HG03521 (cell line): ENCODE data around the gene WWC2.
A peak's percentile ranks its signal among the peaks of the same experiment; 100 is the strongest.

ENCODE experiments used
- ATAC-seq: cut with Tn5 transposase; IDR thresholded peaks from one replicate; pipeline ENCODE4 v1.9.1; 2021; ENCODE audit warnings: mild to moderate bottlenecking, moderate library complexity; ENCODE audit not compliant: unreplicated experiment

The WWC2 gene

DNA sequence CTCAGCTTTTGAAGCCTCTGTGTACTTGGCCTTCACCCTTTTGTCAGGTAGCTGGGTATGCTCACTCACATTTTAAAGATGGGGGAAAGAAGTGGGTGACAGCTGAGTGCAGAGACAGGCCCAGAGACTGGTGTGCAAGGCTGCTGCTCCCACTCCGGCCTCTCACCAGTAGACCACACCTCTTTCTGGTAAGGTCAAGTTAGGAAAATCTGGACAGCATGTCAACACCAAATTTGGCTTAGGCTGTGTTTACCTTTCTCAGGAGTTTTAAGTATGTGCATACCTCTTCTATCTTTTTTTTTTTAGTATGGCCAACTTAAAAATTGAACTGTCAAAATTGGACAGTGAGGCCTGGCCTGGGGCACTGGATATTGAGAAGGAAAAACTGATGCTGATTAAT lies 154.4 kb downstream of the WWC2 start:
- no peak for ATAC-seq

DNA sequence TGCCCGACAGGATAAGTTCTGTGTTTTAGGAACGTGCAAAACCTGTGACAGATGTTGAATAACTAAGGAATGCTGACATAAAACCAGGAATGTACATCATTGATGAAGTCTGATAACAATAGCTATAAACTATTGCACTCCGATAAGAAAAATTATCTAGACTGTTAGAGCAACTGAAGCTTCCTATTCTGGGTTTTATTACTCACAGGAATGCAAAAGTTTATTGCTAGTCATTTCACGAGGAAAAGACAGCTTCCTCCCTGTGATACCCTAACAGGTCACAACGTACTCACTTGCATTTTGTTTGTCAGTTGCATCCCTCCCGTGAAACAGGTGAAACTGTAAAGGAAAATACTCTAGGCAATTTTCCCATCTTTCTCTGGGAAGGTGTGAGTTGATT lies 155.1 kb downstream of the WWC2 start:
- no peak for ATAC-seq

- ATAC-seq, result no peak
Observed at GRCh38 chr4:183255487-183255886, 156.4 kb downstream of the WWC2 start.

DNA sequence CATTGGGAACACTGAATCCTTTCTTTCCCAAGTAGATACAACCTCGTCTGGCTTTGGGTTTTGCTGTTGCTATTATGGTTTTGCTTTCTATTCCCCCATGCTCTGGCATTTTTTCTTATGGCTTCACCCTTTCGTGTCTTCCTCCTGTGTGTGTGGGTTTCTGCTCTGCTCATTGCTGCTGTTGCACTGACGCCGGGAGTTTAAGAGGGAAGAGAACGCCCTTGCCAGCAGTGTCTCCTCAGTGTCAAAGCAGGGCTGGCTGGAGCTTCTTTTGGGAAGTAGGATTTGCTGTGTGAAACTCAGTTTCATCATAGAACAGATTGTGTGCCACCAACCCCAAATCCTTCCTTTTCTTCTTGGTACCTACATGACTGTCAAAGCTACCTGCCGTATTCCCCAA lies 157.3 kb downstream of the WWC2 start:
- no peak for ATAC-seq

- ATAC-seq, result peak; percentile 62
Observed at GRCh38 chr4:183256756-183257385, 157.8 kb downstream of the WWC2 start.

DNA sequence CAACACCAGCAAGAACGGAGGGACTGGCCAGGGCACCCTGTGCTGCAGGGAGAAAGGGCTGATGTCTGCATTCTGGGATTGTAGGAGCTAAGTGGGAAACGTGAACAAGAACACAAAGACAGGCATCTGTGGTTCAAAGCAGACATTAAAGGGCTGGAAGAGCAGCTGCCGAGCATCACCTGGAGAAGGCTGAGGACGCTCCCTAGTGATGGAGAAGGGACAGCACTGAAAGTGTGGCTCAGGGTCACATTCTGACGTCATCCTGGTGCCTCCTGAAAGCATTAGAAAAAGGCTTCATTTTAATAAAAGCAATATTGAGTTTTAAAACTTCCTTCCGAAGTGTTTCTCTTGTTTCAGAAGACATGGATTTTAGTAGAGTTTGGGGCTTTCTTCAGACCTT lies 158.8 kb downstream of the WWC2 start:
- no peak for ATAC-seq

GRCh38 chr4:183260491-183261151 lies 161.6 kb downstream of the WWC2 start:
- ATAC-seq, result no peak

DNA sequence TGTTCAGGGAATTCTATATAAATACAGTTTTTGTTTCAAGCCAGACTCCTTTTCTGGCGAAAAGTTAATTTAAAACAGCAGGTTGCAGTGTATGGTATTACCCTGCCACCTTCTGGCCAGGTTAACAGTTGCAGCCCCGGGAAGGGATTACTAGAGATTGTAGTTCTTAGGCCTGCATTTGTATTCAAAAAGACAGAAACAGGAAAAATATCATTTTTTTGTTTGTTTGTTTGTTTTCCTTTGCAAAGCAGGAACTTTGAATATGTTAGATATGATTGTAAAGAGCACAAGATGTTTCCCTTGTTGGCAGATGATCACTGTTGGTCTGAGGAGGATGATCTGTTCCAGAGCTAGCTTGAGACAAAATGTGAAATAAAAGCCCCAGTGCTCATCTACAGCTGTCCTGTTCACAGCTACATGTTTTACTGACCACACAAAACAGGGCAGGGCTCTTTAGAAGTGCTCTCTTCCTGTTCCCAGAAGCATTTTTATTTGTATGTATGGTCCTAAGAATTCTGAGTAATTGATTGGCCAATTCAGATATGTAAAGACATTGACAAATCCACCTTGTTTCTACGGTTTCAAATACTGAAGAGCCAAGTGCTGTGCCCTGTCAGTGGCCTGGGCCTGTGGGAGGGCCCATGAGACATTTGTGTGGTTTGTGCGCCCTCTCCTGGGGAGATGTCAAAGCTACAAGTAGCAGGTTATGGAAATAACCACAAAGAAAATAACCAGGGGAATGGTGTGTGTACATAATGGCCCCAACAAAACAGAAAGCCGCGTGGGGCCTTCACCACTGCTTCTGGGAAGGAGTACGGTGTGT lies 163.1 kb downstream of the WWC2 start:
- peak; percentile 84 for ATAC-seq

GRCh38 chr4:183262776-183263100 lies 163.7 kb downstream of the WWC2 start:
- ATAC-seq, result no peak

DNA sequence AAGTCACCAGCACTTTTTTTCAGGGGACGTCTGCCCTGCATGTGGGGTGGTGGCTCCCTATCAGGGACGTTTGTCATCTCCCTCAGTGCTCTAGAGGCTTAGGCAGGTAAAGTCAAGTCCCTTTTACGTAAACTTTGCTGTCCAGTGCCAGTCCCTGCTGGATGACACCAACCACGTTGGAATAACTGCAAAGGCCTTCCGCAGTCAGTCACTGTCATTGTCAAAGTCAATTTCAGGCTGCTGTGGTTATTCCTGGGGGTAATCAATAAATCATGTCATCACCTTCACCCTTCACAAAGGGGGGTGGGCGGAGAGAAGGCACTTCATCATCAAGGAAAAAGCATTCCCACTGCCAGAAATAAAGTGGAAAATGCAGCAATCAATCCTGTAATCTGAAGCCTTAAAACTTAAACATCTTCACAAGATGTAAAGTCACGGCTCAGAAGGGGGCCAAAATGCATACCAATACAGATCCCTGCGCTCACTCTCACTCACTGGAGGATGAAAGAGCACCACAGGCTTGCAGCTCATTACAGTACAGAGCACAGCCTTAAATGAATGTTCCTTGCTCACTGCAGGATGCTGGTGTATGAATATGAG lies 164.8 kb downstream of the WWC2 start:
- ATAC-seq, result no peak

GRCh38 chr4:183264614-183265013 lies 165.6 kb downstream of the WWC2 start:
- no peak for ATAC-seq

DNA sequence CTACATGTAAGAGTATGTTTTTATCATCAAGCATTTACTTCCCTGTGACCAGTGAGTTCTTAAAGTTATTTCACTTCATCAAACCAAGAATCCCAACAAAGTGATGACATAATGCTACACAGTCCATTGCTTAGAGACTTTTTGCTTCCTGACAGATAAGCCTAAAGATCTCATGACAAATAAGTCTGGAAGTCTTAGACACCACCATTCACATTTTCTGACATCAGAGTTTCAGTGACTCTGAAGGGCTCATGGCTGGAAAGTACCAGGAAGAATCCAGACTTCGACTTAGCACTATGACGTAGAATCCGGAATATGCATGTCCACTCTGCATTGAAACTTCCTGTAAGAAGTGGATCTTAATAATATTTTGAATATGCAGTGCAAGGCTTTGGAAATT lies 167.3 kb downstream of the WWC2 start:
- no peak for ATAC-seq

DNA sequence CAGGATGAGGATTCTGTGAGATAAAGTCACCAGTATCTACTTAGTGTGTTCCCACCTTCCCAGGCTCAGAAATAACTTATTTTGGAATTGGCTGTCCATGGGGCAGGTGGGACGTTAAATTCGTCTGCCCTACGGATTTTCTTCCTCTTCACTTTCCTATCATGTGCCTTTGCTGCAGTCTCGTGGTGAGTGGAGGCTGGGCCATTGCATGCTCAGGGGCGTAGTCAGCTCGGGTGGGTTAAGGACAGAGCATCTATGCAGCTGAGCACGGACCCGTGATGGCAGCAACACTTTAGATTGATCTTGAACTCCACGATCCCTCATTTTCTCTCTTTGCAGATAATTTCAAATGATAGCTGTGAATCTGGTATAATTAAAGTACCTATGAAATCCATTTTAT lies 169.5 kb downstream of the WWC2 start:
- no peak for ATAC-seq

- ATAC-seq, result no peak
Observed at GRCh38 chr4:183272384-183272783, 173.3 kb downstream of the WWC2 start.

DNA sequence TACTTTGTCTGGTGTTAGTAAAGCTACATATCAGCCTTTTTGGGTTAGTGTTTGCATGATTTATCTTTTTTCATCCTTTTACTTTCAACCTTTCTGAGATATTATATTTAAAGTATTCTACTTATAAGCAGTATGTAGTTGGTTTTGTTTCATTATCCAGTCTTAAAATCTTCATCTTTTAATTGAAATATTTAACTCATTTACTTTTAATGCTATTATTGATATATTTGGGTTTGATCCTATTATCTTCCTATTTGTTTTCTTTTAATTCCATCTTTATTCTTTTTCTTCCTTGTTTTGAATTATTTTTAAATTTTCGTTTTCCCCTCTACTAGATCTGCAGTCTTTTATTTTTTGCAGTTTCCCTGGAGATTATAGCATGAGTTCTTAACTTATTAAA lies 177.0 kb downstream of the WWC2 start:
- ATAC-seq, result no peak

DNA sequence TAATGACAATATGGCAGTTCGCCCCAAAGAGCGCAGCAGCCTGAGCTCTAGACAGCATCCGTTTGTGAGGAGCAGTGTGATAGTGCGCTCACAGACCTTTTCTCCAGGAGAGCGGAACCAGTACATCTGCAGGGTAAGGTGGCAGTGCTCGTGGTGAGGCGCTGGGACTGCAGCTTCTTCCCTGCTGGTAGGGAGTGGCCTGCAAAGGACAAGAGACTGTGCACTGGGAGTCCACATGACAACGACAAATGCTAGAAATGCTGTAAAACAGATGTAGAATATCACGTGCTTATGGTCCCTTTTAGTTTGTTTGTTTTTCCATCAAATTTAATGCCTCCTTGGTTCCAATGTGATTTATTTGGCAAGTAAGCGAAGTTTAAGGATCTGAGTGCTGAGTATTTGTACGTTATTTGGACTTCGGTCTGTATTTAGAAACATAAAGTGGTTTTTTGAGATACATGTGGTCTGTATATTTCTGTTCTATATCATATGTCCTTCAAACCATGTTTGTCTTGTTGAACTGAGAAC lies 185.3 kb downstream of the WWC2 start:
- ATAC-seq, result no peak

- no peak for ATAC-seq
Observed at GRCh38 chr4:183284965-183285364, 185.9 kb downstream of the WWC2 start.

- no peak for ATAC-seq
Observed at GRCh38 chr4:183285886-183286285, 186.8 kb downstream of the WWC2 start.

- ATAC-seq, result peak; percentile 24
Observed at GRCh38 chr4:183286590-183287308, 187.7 kb downstream of the WWC2 start.

GRCh38 chr4:183287309-183287659 lies 188.2 kb downstream of the WWC2 start:
- peak; percentile 57 for ATAC-seq

DNA sequence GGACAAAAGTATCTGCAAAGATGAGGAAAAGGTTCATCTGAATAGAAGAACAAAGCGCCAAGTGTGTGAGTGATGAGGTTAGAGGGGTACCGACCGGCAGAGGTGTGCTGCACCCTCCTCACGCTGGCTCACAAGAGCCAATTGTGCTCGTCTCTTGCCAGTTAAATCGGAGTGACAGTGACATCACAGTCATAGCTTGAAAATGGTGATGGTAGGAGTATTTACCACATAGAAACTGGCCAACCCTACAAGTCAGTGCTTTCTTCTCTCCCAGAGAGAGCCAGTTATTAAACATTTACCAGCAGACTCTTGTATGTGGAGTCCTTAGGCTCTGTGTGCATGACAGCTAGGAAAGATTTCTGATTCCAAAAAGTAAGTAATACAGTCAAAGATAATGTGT lies 188.6 kb downstream of the WWC2 start:
- peak; percentile 71 for ATAC-seq
